Peyer's patch (tissue), 4 donors: ENCODE measurements around the gene FBXO42.

Experiments used
- CTCF ChIP-seq, 6 experiments: fragments of 450-650 bp in 4 of 6; fragments of 200-600 bp in 2 of 6; sonication (generic) in 1 of 6; IDR thresholded peaks; one replicate each; pipeline ENCODE4 v1.5.1; 2017 to 2019; ENCODE audit warnings: antibody characterized with exemption in 6 of 6, mild to moderate bottlenecking in 3 of 6, moderate library complexity in 1 of 6
- POLR2A ChIP-seq, 2 donors: fragments of 450-650 bp; IDR thresholded peaks; one replicate each; pipeline ENCODE4 v1.5.1; 2017; ENCODE audit warnings: antibody characterized with exemption in 2 of 2, mild to moderate bottlenecking in 2 of 2, moderate library complexity in 2 of 2

- no peak for TF ChIP-seq POLR2A (IDR thresholded peaks at IDR 0.05)
- TF ChIP-seq CTCF (IDR thresholded peaks at IDR 0.05): no peak
These were observed 34.3 kb upstream of the FBXO42 start for GRCh38 chr1:16386454-16387113.
